HG03108 (cell line): ENCODE measurements around the gene FAR2.
A peak's percentile ranks its signal among the peaks of the same experiment; 100 is the strongest.
"Not testable (repeated sequence)": the region's sequence is repeated elsewhere in the genome, so short reads cannot be mapped to it uniquely, and the experiment has no call there.

Experiments used
- ATAC-seq: cut with Tn5 transposase; IDR thresholded peaks from one replicate; pipeline ENCODE4 v1.9.1; 2021; ENCODE audit warnings: moderate library complexity; ENCODE audit not compliant: unreplicated experiment

The FAR2 gene

DNA sequence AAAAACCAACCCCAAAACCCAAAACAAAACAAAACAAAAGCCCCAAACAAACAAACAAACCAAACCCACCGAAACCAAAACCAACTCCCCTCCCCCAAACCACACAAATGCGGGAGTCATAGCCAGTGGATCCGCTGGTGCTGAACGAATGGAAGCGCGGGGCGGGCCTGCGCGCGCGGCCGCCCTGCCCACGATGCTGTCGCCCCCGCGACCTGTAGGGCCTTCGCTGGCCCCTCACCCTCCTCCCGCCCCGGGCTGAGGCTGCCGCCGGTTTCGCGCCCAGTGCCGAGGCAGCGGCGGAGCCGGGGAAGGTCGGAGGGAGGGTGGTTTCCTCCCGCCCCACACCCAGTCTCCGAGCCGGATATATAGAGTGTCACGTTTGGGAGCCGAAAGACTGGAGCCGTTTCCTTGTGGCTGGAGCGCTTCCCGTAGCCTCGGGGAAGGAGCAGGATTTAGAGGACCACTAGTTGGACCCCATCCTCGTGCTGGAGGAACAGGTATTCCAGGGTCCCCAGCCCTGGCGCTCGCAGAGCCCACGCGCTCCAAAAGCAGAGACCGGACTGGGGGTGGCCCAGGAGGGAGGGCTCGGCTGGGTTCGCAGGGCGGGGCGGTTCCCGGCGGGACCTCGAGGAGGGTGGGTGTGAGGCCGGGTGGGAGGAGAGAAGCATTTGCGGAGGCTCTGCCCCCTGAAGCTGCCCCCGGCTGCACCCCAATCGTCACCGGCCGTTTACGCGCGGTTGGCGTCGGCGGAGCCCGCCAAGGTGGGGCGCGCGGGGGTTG lies at the start of gene FAR2:
Gene FAR2, plus strand, starts transcription at position 368 of the 780 bp plus-strand sequence. CDS start 121,172 bp downstream, outside the sequence.
- no peak for ATAC-seq

- ATAC-seq: no peak
Measured at GRCh38 chr12:29102741-29103140, 46.3 kb upstream of the FAR2 start.

DNA sequence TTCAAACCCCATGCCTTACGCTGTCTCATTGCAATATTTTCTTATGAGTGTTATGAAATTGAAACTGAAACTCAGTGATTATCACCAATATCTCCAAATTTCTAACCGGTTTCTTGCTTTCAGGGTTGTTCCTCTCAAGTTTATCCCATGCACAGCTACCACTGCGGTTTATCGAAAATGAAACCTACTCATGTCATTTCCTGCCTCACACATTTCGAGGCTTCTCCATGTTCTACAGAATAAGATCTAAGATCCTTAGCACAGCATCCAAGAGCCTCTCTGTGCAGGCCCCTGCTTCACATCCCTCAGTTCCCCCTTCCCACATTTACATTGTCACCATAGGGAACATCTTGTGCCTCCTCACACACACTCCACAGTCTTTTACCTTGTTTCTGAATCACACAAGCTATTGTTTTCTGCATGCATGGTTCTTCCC lies 45.5 kb upstream of the FAR2 start:
- peak; percentile 97 for ATAC-seq

- no peak for ATAC-seq
Measured at GRCh38 chr12:29104516-29104915, 44.6 kb upstream of the FAR2 start.

GRCh38 chr12:29110506-29111442 lies 38.3 kb upstream of the FAR2 start:
- ATAC-seq: peak; percentile 74

GRCh38 chr12:29113101-29113500 lies 36.0 kb upstream of the FAR2 start:
- no peak for ATAC-seq

GRCh38 chr12:29116414-29116813 lies 32.7 kb upstream of the FAR2 start:
- ATAC-seq: no peak

- ATAC-seq: no peak
Measured at GRCh38 chr12:29131539-29131938, 17.5 kb upstream of the FAR2 start.

DNA sequence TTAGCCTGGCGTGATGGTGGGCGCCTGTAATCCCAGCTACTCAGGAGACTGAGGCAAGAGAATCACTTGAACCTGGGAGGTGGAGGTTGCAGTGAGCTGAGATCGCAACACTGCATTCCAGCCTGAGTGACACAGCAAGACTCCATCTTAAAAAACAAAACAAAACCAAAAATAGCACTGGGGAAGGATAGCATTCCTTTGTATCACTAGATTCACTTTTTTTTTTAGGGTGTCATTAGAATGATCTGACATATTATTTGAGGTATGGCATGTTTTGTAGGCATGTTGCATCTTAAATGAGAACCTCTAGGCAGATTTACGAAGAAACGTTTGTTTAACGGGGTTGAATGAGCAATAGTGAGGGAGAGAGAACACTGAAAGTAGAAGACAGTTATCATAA lies 16.8 kb upstream of the FAR2 start:
- ATAC-seq: no peak

- no peak for ATAC-seq
Measured at GRCh38 chr12:29133181-29133580, 15.9 kb upstream of the FAR2 start.

- no peak for ATAC-seq
Measured at GRCh38 chr12:29133680-29134079, 15.4 kb upstream of the FAR2 start.

- ATAC-seq: not testable (repeated sequence)
Measured at GRCh38 chr12:29138256-29138655, 10.8 kb upstream of the FAR2 start.

DNA sequence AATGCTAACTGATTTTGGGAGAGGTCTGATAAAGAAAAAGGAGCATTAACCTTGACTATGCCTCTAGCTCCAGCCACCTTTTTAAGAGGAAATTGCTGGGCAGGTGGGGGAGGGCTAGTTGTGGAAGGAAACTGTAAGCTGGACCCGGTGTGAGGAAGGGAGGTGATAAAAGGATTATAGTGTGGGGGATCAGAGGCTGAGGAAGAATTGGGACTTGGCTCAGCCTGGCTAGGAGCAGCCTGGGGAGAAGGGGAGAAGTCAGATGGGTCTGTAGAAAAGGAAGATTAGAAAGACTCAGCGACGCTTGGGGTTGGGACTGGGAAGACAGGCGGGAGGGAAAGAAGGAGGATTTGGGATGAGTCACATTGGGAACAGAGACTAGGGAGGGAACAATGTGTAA lies 10.2 kb upstream of the FAR2 start:
- ATAC-seq: not testable (repeated sequence)

DNA sequence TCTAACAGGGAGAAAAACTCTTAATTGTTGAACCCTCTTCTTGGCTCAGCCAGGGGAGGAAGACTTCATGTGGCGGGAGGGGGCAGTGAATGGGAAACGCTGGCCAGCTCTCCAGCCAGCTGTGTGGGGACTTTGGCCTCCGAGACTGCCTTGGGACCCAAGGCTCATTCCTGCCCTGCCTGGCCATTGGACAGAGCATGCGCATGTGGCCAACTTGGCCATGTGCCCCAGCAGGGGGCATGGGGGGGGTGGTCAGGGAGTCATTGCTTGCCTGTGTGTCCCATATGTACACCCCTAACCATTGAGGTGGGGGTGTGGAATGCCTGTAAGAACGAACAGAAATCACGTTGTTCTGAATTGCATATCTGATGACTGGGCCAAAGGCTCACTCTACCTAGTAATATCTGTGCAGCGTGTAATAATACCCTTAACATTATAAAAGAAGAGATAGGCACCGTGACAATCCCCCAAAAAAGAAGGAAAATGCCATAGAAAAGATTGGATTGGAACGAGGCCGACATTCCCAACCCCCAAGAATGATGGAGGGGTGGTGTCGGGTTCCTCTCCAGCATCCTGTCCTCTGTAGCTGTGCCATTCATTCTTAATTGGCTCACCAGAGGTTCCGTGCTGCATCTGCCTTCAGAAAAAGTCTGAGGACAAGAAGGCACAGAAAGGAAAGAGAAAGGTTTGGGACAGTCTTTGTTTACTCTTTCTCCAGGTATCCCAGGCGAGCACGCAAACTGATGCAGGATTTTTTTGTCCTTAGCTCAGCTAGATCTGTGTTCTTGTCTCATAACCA lies 3.5 kb upstream of the FAR2 start:
- no peak for ATAC-seq

GRCh38 chr12:29146196-29146595 lies 2.9 kb upstream of the FAR2 start:
- no peak for ATAC-seq

GRCh38 chr12:29147731-29148595 lies 1.1 kb upstream of the FAR2 start:
- ATAC-seq: no peak

GRCh38 chr12:29148596-29148910 lies 525 bp upstream of the FAR2 start:
- no peak for ATAC-seq

GRCh38 chr12:29149691-29150281 lies 708 bp downstream of the FAR2 start:
- ATAC-seq: no peak

GRCh38 chr12:29150462-29150861 lies 1.4 kb downstream of the FAR2 start:
- no peak for ATAC-seq
